Activated CD4-positive, alpha-beta memory T cell treated with anti-CD3 and anti-CD28 coated beads for 36 hours (primary cell): Measurements from ENCODE around the gene RASD1. TPM values are rescaled to one million over a fixed set of nuclear protein-coding genes. Genes with fewer than 3 reads are reported as not detected.

ENCODE experiments used
- CTCF ChIA-PET: fragments of 350-600 bp; sonication (Branson Sonifier 250); formaldehyde crosslinking; loops from one replicate; lab custom pipeline; 2021; ENCODE audit warnings: antibody characterized with exemption, inconsistent platforms; lab: Charles Lee
- POLR2A ChIA-PET: fragments of 350-600 bp; sonication (Branson Sonifier 250); formaldehyde crosslinking; loops from one replicate; lab custom pipeline; 2021; ENCODE audit warnings: antibody characterized with exemption; lab: Charles Lee
- DNase-seq: peaks from one replicate; pipeline ENCODE4 v3.0.0-alpha.2; 2020
- H3K27ac Mint-ChIP-seq: one replicate; pipeline ENCODE4 v1.8.0; 2021; ENCODE audit warnings: mixed read lengths
- H3K27me3 Mint-ChIP-seq: one replicate; pipeline ENCODE4 v1.8.0; 2021; ENCODE audit warnings: mixed read lengths
- H3K36me3 Mint-ChIP-seq: one replicate; pipeline ENCODE4 v1.8.0; 2021; ENCODE audit warnings: mixed read lengths
- H3K4me1 Mint-ChIP-seq: one replicate; pipeline ENCODE4 v1.8.0; 2021; ENCODE audit warnings: low read depth, mixed read lengths
- H3K4me3 Mint-ChIP-seq: one replicate; pipeline ENCODE4 v1.8.0; 2021; ENCODE audit warnings: mild to moderate bottlenecking, mixed read lengths
- H3K9me3 Mint-ChIP-seq: one replicate; pipeline ENCODE4 v1.8.0; 2021; ENCODE audit warnings: mixed read lengths
- intact Hi-C: fragments of 100-400 bp; cut with micrococcal nuclease; formaldehyde crosslinking; loops from one replicate; pipeline ENCODE4 v1.15.1; 2023
- total RNA-seq, 2 experiments: library from RNA; stranded (reverse); gene quantifications; one replicate each; pipeline ENCODE4 v1.2.3, GENCODE V29; 2021

The RASD1 gene
- total RNA-seq, 2 experiments from 2014 or later, result 0.27 to 0.33 TPM

- no peaks in the 10 kb centered on the region for H3K36me3 Mint-ChIP-seq
- no peak overlapping the region for H3K4me3 Mint-ChIP-seq
- no peak overlapping the region for H3K27ac Mint-ChIP-seq
- no peak for DNase-seq
- ChIA-PET CTCF (interaction anchor here (0.6 to 1.4 kb wide), 2 partner anchors 133 to 170 kb away, joined by 3 read pairs; no protein-coding TSS in a partner anchor), POLR2A (no interaction called here)
- intact Hi-C loops, result no loop called here
- H3K27me3 Mint-ChIP-seq, result no peaks in the 10 kb centered on the region
- H3K9me3 Mint-ChIP-seq, result no peaks in the 10 kb centered on the region
- H3K4me1 Mint-ChIP-seq, result no peaks in the 10 kb centered on the region
Observed at GRCh38 chr17:17525311-17525710, 29.1 kb upstream of the RASD1 start.

GRCh38 chr17:17523731-17524490, 27.7 kb upstream of the RASD1 start:
- DNase-seq, result no peak
- no peaks in the 10 kb centered on the region for H3K36me3 Mint-ChIP-seq
- H3K4me1 Mint-ChIP-seq, result no peaks in the 10 kb centered on the region
- no peak overlapping the region for H3K27ac Mint-ChIP-seq
- no peak overlapping the region for H3K4me3 Mint-ChIP-seq
- no peaks in the 10 kb centered on the region for H3K9me3 Mint-ChIP-seq
- intact Hi-C loops, result no loop called here
- H3K27me3 Mint-ChIP-seq, result no peaks in the 10 kb centered on the region
- CTCF ChIA-PET, result no interaction called here
- POLR2A ChIA-PET, result no interaction called here

GRCh38 chr17:17523001-17523730, 27.0 kb upstream of the RASD1 start:
- intact Hi-C loops, result no loop called here

GRCh38 chr17:17520599-17521232, 24.5 kb upstream of the RASD1 start:
- DNase-seq, result no peak
- Mint-ChIP-seq H3K36me3 (no peaks in the 10 kb centered on the region), H3K4me1 (no peaks in the 10 kb centered on the region), H3K27ac (no peak overlapping the region), H3K27me3 (no peaks in the 10 kb centered on the region), H3K4me3 (no peak overlapping the region), H3K9me3 (no peaks in the 10 kb centered on the region)
- POLR2A ChIA-PET, result no interaction called here
- CTCF ChIA-PET, result no interaction called here
- intact Hi-C loops, result no loop called here

More at GRCh38 chr17:17523001-17523730, 27.0 kb upstream of the RASD1 start:
- no peak for DNase-seq
- Mint-ChIP-seq H3K9me3 (no peaks in the 10 kb centered on the region), H3K4me1 (no peaks in the 10 kb centered on the region), H3K27ac (no peak overlapping the region), H3K36me3 (no peaks in the 10 kb centered on the region), H3K4me3 (no peak overlapping the region), H3K27me3 (no peaks in the 10 kb centered on the region)
- POLR2A ChIA-PET, result no interaction called here
- CTCF ChIA-PET, result no interaction called here

GRCh38 chr17:17519886-17520285, 23.7 kb upstream of the RASD1 start:
- no peaks in the 10 kb centered on the region for H3K9me3 Mint-ChIP-seq
- intact Hi-C loops, result no loop called here
- ChIA-PET CTCF (no interaction called here), POLR2A (no interaction called here)
- H3K36me3 Mint-ChIP-seq, result no peaks in the 10 kb centered on the region
- no peak overlapping the region for H3K27ac Mint-ChIP-seq
- H3K27me3 Mint-ChIP-seq, result no peaks in the 10 kb centered on the region
- H3K4me1 Mint-ChIP-seq, result no peaks in the 10 kb centered on the region
- no peak for DNase-seq
- no peak overlapping the region for H3K4me3 Mint-ChIP-seq

- ChIA-PET POLR2A (no interaction called here), CTCF (interaction anchor here (0.9 kb wide), 1 partner anchor 122 kb away, joined by 3 read pairs; no protein-coding TSS in a partner anchor)
- no peaks in the 10 kb centered on the region for H3K27me3 Mint-ChIP-seq
- no peaks in the 10 kb centered on the region for H3K36me3 Mint-ChIP-seq
- intact Hi-C loops, result no loop called here
- no peaks in the 10 kb centered on the region for H3K9me3 Mint-ChIP-seq
- H3K4me3 Mint-ChIP-seq, result no peak overlapping the region
- no peaks in the 10 kb centered on the region for H3K4me1 Mint-ChIP-seq
- H3K27ac Mint-ChIP-seq, result no peak overlapping the region
- no peak for DNase-seq
Observed at GRCh38 chr17:17518951-17519350, 22.8 kb upstream of the RASD1 start.

- no peak for DNase-seq
- no peaks in the 10 kb centered on the region for H3K27me3 Mint-ChIP-seq
- H3K4me3 Mint-ChIP-seq, result no peak overlapping the region
- CTCF ChIA-PET, result no interaction called here
- POLR2A ChIA-PET, result no interaction called here
- H3K36me3 Mint-ChIP-seq, result no peaks in the 10 kb centered on the region
- H3K4me1 Mint-ChIP-seq, result no peaks in the 10 kb centered on the region
- no peaks in the 10 kb centered on the region for H3K9me3 Mint-ChIP-seq
- no peak overlapping the region for H3K27ac Mint-ChIP-seq
- intact Hi-C loops, result no loop called here
Observed at GRCh38 chr17:17518014-17518413, 21.8 kb upstream of the RASD1 start.

GRCh38 chr17:17516941-17517720, 20.9 kb upstream of the RASD1 start:
- DNase-seq, result no peak
- CTCF ChIA-PET, result no interaction called here

GRCh38 chr17:17515934-17516930, 20.0 kb upstream of the RASD1 start:
- POLR2A ChIA-PET, result no interaction called here
- H3K4me1 Mint-ChIP-seq, result no peaks in the 10 kb centered on the region
- DNase-seq, result peak; percentile 24
- no peak overlapping the region for H3K4me3 Mint-ChIP-seq
- H3K36me3 Mint-ChIP-seq, result no peaks in the 10 kb centered on the region
- intact Hi-C loops, result no loop called here
- no peaks in the 10 kb centered on the region for H3K9me3 Mint-ChIP-seq
- no peak overlapping the region for H3K27ac Mint-ChIP-seq
- CTCF ChIA-PET, result no interaction called here
- H3K27me3 Mint-ChIP-seq, result no peaks in the 10 kb centered on the region

More at GRCh38 chr17:17516941-17517720, 20.9 kb upstream of the RASD1 start:
- no peaks in the 10 kb centered on the region for H3K27me3 Mint-ChIP-seq
- POLR2A ChIA-PET, result interaction anchor here (0.7 kb wide), 1 partner anchor 12 kb away, joined by 3 read pairs; no protein-coding TSS in a partner anchor
- no peaks in the 10 kb centered on the region for H3K36me3 Mint-ChIP-seq
- no peak overlapping the region for H3K27ac Mint-ChIP-seq
- H3K4me3 Mint-ChIP-seq, result no peak overlapping the region
- no peaks in the 10 kb centered on the region for H3K9me3 Mint-ChIP-seq
- intact Hi-C loops, result no loop called here
- H3K4me1 Mint-ChIP-seq, result no peaks in the 10 kb centered on the region

- intact Hi-C loops, result no loop called here
Observed at GRCh38 chr17:17514993-17515933, 19.1 kb upstream of the RASD1 start.

More at GRCh38 chr17:17514993-17515933, 19.1 kb upstream of the RASD1 start:
- Mint-ChIP-seq H3K27me3 (no peaks in the 10 kb centered on the region), H3K4me1 (no peaks in the 10 kb centered on the region), H3K27ac (no peak overlapping the region), H3K4me3 (no peak overlapping the region), H3K9me3 (no peaks in the 10 kb centered on the region), H3K36me3 (no peaks in the 10 kb centered on the region)
- CTCF ChIA-PET, result no interaction called here
- no peak for DNase-seq
- POLR2A ChIA-PET, result no interaction called here
